Measurements from ENCODE around the gene SLC4A2.
"Not testable (repeated sequence)": the region's sequence is repeated elsewhere in the genome, so short reads cannot be mapped to it uniquely, and the experiment has no call there.

The SLC4A2 gene, protein sequence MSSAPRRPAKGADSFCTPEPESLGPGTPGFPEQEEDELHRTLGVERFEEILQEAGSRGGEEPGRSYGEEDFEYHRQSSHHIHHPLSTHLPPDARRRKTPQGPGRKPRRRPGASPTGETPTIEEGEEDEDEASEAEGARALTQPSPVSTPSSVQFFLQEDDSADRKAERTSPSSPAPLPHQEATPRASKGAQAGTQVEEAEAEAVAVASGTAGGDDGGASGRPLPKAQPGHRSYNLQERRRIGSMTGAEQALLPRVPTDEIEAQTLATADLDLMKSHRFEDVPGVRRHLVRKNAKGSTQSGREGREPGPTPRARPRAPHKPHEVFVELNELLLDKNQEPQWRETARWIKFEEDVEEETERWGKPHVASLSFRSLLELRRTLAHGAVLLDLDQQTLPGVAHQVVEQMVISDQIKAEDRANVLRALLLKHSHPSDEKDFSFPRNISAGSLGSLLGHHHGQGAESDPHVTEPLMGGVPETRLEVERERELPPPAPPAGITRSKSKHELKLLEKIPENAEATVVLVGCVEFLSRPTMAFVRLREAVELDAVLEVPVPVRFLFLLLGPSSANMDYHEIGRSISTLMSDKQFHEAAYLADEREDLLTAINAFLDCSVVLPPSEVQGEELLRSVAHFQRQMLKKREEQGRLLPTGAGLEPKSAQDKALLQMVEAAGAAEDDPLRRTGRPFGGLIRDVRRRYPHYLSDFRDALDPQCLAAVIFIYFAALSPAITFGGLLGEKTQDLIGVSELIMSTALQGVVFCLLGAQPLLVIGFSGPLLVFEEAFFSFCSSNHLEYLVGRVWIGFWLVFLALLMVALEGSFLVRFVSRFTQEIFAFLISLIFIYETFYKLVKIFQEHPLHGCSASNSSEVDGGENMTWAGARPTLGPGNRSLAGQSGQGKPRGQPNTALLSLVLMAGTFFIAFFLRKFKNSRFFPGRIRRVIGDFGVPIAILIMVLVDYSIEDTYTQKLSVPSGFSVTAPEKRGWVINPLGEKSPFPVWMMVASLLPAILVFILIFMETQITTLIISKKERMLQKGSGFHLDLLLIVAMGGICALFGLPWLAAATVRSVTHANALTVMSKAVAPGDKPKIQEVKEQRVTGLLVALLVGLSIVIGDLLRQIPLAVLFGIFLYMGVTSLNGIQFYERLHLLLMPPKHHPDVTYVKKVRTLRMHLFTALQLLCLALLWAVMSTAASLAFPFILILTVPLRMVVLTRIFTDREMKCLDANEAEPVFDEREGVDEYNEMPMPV

DNA sequence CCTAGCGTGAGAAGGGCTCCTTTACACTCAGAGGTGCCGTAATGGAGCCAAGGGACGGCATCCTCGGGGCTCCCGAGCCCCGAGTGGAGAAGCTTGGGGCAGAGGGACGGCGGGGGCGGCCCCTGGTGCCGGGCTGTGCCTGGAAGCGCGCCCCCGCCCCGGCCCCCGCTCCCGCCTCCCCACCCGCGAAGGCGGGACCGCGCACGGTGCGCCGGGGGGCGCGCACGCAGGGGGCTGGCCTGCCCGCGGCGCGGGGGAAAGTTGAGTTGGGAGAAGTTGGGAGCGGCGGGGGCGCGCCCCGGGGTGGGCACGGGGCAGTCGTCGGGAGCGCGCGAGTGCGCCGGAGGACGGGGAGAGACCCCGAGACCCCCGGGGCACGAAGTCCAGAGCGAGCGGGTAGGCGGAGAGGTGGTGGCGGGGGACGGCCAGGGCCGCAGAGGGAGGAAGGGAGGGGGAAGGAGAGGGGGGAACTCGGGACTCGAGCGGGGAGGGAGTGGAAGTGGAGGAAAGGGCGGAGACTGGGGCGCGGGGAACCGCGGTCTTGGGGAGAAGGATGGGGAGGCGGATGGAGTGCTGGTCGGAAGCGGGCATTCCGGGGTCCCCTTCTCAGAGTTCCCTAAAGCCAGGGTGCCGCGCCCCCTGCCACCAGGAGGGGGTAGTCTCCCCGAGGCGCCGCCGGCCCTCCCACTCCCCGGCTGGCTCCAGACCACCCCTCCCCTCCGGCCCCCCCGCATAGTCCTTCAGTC lies at the start of gene SLC4A2:
TSS of gene SLC4A2 (plus strand) at position 223 of the 746 bp plus-strand sequence. CDS start 2,399 bp downstream, outside the sequence.
- TF ChIP-seq, protein P1, sequence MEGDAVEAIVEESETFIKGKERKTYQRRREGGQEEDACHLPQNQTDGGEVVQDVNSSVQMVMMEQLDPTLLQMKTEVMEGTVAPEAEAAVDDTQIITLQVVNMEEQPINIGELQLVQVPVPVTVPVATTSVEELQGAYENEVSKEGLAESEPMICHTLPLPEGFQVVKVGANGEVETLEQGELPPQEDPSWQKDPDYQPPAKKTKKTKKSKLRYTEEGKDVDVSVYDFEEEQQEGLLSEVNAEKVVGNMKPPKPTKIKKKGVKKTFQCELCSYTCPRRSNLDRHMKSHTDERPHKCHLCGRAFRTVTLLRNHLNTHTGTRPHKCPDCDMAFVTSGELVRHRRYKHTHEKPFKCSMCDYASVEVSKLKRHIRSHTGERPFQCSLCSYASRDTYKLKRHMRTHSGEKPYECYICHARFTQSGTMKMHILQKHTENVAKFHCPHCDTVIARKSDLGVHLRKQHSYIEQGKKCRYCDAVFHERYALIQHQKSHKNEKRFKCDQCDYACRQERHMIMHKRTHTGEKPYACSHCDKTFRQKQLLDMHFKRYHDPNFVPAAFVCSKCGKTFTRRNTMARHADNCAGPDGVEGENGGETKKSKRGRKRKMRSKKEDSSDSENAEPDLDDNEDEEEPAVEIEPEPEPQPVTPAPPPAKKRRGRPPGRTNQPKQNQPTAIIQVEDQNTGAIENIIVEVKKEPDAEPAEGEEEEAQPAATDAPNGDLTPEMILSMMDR (conservative IDR thresholded peaks at IDR 0.05; ENCODE audit: low read depth, low read length), result peak; percentile 62
- peak within 1 kb of the TSS; percentile 78 for H3K4me3 ChIP-seq (ENCODE audit: low read depth, low read length)
- peak; percentile 74 for DNase-seq (ENCODE audit: low read depth)

DNA sequence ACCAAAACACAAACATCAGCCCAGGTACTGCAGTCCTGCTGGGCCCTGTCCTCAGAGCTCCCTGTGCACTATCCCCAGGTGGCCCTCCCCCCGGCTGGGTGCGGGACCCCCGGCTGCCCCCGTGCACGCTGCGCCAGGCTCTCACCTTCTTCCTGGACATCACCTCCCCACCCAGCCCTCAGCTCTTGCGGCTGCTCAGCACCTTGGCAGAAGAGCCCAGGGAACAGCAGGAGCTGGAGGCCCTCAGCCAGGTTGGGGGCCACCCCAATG lies 49.4 kb upstream of the SLC4A2 start:
- no peak overlapping the region for H3K4me3 ChIP-seq (ENCODE audit: low read depth, low read length)
- TF ChIP-seq, protein P1 (conservative IDR thresholded peaks at IDR 0.05; ENCODE audit: low read depth, low read length), result no peak
- no peak for DNase-seq (ENCODE audit: low read depth)

DNA sequence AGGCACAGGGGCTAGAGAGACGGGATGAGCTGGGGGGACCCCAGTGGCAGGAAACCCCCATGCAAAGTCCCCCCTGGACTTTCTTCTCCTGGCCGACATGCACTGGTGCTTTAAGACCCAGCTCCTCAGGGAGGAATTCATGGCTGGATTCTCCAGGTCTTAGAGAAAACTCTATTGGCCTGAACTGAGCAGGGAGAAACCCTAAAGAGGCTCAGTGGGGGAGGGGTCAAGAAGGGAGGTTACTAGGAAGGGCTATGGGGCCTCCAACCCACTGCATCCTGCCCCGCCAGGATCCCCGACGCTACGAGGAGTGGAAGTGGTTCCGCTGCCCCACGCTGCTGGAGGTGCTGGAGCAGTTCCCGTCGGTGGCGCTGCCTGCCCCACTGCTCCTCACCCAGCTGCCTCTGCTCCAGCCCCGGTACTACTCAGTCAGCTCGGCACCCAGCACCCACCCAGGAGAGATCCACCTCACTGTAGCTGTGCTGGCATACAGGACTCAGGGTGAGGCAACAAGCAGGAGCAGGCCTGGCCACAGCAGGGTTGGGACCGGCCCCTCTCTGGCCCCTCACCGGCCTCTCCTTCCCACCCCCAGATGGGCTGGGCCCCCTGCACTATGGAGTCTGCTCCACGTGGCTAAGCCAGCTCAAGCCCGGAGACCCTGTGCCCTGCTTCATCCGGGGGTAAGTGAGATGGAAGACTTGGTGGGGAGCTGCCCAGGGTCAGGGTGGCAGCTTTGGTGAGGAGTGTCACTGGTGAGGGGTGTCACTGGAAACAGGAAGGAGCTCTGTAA lies 48.9 kb upstream of the SLC4A2 start:
- TF ChIP-seq, protein P1 (conservative IDR thresholded peaks at IDR 0.05; ENCODE audit: low read depth, low read length), result no peak
- peak; percentile 56 for DNase-seq (ENCODE audit: low read depth)
- peak overlapping the region; percentile 22 for H3K4me3 ChIP-seq (ENCODE audit: low read depth, low read length)

DNA sequence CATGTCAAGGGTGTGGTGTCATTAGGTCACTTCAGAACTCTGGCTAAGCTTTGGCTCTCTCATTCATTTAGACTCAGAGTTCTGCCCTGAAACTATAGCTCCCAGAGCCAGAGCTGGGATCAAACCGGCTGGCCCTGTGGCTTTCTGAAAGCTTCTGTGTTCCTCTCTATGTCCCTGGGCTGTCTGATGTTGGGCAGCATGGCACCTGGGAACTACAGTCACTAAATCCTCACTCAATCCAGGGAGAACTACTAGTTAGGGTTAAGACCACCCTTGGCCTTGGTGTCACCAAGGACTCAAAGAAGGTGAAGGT lies 48.3 kb upstream of the SLC4A2 start:
- TF ChIP-seq, protein P1 (conservative IDR thresholded peaks at IDR 0.05; ENCODE audit: low read depth, low read length), result no peak
- H3K4me3 ChIP-seq (ENCODE audit: low read depth, low read length), result no peak overlapping the region

DNA sequence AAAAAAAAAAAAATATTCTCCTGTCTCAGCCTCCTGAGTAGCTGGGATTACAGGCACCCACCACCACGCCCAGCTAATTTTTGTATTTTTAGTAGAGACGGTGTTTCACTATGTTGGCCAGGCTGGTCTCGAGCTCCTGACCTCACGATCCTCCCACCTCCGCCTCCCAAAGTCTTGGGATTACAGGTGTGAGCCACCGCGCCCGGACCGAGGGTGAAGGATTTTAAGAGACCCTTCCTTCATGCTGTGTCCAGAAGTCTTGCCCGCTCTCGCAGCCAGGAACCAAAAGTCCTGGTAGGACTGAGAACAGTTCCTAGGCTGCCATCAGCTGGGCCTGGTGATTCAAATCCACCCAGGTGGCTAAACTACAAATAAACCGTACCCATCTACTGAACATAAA lies 47.8 kb upstream of the SLC4A2 start:
- DNase-seq (ENCODE audit: low read depth); H3K4me3 ChIP-seq (ENCODE audit: low read depth, low read length): not testable (repeated sequence)

More for the DNA sequence above, 48.3 kb upstream of the SLC4A2 start:
- DNase-seq (ENCODE audit: low read depth), result no peak

DNA sequence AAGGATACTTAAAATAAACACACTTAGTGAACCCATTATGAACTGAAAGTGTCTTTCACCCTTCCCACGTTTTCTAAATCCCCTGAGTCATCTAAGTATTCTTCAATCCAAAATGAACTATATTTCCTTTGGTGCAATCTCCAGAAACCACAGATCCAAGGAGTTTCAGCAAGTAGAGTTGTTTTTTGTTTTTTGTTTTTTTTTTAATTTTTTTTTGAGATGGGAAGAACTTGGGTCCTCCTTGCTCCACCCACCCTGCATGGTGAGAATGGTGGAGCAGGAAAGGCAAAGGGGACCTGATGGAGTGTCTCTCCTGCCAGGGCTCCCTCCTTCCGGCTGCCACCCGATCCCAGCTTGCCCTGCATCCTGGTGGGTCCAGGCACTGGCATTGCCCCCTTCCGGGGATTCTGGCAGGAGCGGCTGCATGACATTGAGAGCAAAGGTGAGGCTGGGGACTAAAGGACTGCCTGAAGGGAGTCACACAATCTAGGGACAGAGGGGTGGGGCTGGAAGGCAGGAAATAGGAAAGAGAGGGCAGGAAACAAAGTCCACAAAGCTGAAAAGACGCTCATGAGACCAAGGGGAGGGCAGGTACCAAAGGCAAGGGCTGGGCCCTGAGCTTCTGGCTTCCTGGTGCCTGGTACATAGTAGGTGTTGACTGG lies 47.2 kb upstream of the SLC4A2 start:
- TF ChIP-seq, protein P1 (conservative IDR thresholded peaks at IDR 0.05; ENCODE audit: low read depth, low read length), result no peak
- DNase-seq (ENCODE audit: low read depth), result no peak
- H3K4me3 ChIP-seq (ENCODE audit: low read depth, low read length), result no peak overlapping the region
